ENCODE measurements around the gene RAB11FIP4.

RAB11FIP4 gene

DNA sequence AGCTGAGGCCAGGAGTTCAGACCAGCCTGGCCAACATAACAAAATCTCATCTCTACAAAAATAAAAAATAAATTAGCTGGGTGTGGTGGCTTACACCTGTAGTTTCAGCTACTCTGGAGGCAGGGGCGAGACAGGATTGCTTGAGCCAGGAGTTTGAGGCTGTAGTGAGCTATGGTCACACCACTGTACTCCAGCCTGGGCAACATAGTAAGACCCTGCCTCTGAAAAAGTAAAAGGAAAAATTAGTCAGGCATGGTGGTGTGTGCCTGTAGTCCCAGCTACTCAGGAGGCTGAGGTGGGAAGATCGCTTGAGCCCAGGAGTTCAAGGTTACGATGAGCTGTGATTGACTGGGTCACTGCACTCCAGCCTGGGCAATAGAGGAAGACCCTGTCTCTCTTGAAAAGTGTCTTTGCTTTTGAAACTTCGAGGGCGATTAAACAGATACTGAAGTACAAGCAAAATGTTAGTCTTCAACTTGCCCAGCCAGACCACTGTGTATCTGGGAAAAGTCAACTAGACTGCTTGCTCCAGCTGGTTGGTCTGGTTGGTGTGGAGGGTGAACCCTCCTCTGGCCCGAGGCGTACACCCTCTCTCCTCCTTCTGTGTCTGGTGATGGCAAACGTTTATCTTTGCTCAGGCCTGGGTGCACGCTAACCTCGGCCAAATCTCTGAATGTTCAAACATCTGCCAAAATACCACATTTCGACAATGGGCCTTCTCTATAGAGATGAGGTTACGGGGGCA lies 174.9 kb downstream of the RAB11FIP4 start:
- DNase-seq (ENCODE audit: low read depth in 3 of 3) = no peak

DNA sequence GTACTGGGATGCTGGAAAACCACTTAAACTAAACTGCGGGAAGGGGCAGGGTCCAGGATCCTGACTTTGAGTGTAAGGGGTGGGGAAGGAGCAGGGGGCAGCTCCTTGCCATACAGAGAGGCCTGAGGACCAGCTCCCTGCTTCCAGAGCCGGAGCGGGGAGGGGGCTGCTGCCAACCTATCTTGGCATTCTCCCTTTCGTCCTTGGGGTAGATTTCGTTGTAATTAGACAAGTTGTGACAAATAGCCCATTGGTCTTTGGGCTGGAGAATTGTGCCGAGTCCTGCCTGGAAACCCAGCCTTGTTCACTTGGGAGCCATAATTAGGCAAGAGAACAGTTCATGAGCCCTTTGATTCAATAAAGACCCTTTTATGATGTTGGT lies 175.5 kb downstream of the RAB11FIP4 start:
- DNase-seq (ENCODE audit: low read depth in 3 of 3) = no peak

DNA sequence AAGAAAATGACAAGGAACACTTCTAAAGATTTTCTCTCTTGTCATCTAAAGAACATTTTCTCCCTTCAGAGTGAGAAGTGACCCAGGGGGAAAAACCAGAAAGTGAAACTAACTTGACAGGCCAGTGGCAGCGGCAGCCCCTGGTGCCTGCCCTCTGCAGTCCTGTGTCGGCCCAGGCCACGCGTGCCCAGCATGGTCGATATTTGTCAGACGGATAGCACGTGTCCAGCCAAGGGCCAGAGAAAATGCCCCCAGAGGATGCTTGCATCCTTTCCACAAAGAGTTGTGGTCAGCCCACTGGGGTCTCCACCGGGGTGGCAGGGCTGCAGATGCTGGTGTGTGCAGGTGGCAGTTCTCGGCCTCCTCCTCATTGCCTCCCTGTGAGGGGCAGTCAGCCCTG lies 176.6 kb downstream of the RAB11FIP4 start:
- DNase-seq (ENCODE audit: low read depth in 3 of 3) = no peak

DNA sequence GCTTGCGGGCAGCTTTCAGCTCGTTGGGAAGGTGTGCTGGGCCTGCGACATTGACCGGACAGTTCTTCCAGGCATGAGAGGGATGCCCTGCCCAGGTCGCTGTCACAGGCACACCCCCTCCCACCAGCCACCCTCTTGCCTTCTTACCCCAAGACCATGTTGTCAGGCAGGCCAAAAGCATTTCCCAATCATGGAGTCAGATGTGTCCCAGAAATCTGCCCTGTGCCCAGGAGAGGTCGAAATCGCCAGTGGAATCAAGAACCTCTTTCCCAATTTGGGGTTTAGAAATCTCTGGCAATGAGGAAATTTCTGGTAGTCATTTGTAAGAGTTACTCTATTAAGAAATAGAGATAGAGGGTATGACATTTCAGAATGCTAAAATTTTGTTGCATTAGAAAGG lies 177.1 kb downstream of the RAB11FIP4 start:
- DNase-seq (ENCODE audit: low read depth in 3 of 3) = no peak

DNA sequence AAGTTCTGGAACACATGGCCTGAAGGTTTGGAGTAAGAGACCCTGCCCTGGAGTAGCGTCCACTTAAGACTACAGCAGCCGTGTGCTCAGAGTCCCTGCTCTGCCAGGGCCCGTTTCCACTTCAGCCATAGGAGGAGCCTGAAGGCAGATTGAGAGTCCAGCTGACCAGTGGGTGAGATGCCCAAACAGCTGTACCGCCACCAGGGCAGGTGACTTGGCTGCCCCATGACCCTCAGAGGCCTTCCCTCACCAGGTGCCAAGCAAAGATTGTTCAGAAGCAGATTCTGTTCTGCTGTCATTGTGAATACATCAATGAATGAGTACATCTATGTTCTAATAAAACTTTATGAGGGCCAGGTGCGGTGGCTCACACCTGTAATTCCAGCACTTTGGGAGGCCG lies 178.8 kb downstream of the RAB11FIP4 start:
- DNase-seq (ENCODE audit: low read depth in 3 of 3) = no peak

DNA sequence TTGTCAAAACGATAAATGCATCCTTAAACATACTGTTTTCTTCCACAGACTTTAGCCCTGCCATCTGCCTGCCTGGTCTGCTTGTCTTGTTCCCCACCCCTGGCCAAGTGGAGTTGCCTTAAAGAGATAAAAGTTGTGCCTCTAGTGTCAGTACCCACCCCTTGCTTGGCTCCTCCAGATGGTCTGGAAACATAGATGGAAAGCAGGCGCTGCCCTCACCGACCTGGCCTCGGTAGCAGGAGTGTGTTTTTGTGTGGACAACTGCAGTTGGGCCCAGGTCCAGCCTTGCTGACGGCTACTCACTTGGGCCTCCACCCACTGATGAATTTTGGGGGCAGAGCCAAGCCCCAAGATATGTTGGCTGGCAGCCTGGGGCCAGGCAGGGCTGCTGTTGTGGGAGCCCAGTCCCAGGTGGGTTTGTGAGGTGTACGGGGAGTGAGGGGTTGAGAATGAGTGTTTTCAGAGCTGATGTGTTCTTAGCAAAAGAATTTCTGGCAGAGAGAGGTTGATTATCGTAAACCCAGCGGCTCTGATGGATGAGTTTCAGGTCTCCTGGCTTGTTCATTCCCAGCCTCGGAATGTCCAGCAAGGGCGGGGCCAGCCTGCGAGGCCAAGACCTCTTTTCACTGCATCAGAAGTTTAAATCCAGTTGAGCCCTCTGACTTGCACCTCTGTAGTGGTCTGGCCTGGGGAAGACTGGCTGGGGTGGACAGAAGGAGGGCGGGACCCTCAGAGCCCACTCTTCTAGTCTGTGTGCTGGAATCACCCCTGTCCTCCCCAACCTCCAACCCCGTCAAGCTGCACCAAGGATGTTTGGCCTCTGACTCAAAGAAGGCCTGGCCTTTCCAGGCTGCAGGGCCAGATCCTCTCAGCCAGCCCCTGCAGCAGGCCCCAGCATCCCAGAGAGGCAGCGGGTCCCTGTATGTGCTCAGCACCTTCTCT lies 179.7 kb downstream of the RAB11FIP4 start:
- DNase-seq (ENCODE audit: low read depth in 3 of 3) = no peak

DNA sequence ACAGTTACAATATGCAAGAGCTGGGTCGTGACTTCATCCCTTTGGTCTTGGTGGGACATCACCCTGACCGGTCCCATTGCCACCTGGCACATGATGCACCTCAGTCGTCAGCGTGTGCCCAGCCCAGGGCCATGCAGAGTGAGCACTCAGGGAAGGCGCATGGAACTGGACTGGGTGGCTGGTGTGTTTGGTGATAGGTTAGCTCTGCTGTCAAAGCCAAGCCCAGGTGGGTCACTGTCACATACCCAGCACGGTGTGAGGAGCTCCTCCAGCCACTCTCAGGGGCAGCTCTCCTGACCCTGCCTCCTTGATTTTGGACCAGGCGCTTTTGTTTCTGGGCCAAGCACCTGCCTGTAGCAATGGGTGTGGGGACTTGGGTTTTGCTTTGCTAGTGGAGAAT lies 180.9 kb downstream of the RAB11FIP4 start:
- DNase-seq (ENCODE audit: low read depth in 3 of 3) = no peak

DNA sequence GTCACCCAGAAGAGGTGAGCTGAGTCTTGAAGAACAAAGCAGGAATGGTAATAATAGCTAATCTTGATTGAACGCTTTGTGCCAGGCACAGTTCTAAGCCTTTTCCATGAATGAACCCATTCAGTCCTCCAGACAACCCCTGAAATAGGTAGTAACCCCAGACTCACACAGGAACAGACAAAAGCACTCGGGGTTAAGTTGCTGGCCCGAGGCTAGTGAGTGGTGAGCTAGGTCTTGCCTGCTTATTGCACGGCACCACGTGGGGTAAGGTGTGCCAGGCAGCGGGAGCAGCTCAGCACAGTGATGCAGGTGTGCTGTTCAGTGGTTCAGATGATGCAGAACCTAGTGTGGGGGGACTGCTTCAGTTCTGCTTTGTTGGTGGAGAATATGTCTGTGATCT lies 181.6 kb downstream of the RAB11FIP4 start:
- no peak for DNase-seq (ENCODE audit: low read depth in 3 of 3)

DNA sequence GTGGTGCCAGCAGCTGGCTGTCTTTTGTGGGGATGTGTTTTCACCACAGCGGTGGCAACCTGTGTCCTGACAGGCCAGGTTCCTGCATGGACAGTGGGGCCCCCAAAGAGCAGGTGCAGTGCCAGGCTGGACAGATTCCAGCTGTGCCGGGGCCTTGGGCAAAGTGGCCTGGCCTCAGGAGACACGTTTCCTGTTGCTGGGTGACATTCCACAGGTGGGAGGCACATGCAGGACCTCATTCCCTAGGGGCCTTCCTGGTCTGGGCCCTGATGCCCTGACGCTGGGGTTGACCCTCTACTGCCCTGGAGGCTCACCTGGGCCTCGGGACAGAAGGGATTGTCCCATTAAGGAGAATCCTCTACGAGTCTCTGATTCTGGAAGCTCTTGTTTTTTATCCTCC lies 182.4 kb downstream of the RAB11FIP4 start:
- no peak for DNase-seq (ENCODE audit: low read depth in 3 of 3)

DNA sequence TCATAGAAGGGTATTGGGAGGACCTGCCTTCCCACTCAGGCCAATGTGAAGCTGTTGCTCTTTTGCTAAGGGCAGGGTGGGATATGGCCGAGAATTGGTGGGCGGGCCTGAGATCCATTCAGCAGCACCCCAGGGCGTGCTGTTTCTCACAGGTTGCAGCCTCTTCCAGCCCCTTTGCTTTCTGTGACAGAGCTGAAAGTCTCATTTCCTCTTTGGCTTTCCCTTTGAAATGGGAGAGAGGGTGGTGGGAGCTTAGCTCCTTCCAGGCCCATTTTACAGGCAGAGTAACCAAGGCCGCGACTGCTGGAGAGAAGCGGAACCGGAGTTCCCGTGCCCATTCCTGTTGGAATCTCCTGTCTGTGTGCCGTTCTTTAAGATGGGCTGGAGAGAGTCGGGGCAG lies 183.0 kb downstream of the RAB11FIP4 start:
- DNase-seq (ENCODE audit: low read depth in 3 of 3) = no peak

DNA sequence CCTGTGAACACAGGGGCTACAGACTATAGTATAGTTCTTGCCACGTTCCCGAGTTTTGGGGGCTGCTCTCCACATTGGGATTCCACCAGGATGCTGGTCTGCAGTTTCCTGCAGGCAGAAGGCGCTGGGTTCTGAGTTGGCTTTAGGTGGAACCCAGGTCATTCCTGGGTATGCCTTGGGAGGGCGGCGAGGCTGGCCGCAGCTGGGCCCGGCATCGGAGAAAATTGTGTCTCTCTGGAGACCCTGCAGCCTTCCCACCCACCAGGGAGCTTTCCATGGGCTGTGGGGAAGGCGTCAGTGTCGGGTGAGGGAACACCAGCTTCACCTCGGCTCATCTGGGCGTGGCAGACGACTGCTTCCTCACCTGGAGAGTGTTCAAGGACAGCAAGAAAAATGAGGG lies 183.6 kb downstream of the RAB11FIP4 start:
- no peak for DNase-seq (ENCODE audit: low read depth in 3 of 3)

DNA sequence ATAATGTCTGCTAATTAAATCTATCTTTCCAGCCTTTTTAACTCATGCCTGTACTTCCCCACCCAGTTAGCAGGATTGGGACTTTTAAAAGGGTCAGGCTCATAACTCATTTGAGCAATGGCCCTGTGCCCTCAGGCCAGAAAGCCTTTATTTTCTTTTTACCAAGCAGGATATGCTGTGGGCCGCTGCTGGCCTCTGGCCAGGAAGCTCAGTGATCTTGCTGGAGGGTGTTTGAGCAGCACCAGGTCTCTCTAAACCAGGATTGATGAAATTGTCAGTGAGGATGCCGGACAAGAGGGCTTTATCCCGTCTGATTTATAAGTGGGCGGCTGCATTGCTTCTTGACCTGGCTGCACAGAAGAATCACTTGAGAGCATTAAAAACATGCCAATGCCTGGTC lies 187.8 kb downstream of the RAB11FIP4 start:
- DNase-seq (ENCODE audit: low read depth in 3 of 3) = no peak

DNA sequence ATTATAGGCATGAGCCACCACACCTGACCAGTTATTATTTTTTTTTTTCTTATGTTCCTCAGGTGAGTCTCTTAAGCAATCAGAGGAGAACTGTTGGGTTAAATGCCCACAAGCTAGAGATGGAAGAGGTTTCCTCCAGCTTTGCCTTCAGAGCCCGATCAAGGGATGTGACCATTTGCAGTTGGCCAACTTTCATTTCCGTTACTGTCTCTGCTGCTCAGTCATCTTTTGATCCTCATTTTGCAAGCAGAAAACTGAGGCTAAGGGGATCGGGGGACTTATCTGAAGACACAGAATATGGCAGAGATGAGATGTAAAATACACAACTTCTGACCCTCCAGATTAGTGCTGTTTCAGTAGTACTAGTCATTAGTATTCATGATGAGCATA lies 188.8 kb downstream of the RAB11FIP4 start:
- no peak for DNase-seq (ENCODE audit: low read depth in 3 of 3)

DNA sequence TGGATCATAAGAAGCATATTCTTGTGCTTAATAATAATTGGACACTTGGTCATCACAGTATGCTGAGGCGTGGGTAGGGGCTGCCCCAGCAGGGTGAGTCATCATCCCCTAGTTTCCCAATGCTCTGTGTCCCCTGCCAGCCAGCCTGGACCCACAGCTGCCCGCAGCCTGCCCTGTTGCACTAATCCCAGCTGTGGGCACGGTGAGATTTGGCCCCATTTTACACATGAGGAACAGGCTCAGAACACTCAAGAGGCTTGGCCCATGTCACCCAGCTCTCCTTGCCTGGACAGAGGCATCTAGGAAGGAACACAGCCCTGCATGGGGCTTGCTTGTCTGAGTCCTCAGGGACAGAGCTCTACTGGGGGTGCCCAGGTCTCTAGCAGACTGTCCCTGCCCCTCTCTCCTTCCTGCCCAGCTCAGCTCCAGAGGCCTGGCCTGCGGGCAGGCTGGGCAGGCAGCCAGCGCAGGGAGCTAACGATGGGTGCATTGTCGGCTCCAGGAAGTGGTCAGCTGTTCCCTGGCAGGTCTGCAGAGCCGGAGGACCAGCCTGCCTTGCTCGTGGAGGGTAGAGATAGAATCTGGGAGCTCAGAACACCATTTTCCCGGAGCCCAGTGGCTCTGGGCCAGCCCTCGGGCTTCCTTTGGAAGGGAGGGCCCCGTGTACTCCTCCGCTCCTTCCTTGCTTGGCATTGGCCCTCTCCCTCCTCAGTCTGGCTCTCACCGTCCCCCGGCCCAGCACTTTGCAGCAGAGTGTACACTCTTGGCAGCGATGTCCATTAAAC lies 189.4 kb downstream of the RAB11FIP4 start:
- DNase-seq (ENCODE audit: low read depth in 3 of 3) = no peak

DNA sequence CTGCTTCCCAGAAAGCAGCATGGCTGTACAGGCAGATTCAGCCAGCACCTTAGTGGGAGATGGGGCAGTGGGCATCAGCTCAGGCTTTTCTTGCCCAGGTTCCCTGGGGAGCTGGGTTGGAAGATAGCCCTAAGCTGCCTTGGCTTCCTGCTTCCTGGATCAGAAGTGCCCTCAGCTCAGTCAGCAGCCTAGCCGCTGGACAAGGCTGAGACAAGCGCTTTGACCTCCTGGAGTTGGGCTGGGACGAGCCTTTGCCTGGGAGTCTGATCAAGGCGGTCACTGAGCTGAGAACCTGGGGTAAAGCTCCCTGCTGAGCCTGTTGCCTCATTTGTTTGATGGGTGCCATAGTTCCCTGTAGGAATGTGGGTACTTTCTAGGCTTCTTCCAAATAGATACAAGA lies 190.0 kb downstream of the RAB11FIP4 start:
- no peak for DNase-seq (ENCODE audit: low read depth in 3 of 3)

DNA sequence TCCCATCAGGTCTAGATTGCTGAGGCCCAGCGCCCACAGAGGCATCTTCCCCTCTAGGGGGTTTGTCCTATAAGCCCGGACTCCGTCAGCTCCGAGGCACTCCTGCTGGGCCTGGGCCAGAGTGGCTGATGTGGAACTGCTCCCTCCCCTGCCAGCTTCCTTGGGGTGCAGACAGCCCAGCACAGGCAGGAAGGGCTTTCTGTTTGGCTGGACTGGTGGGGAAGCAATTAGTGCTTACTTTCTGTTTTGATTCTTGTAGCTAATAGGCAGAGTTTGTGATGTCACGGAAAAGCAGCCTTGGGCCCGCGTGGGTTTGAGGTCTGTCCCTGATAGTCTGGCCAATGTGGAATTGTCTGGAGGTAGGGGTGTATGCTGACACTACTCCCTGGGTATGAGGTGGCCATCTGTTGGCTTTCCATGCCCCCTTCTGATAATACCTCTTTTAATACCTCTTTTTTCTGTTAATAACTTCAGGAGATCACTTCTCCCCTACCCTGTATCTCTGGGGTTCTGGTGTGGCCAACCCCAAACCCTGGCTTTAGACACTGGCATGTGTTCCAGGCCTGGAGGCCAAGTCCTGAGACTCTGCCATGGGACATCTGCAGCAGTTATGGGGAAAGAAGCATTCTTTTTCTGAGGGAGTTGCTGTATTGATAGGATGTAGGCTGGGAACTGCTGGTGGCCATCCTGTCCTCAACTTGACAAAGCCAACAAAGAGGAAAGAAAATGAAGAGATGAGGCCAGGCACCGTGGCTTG lies 190.9 kb downstream of the RAB11FIP4 start:
- no peak for DNase-seq (ENCODE audit: low read depth in 3 of 3)

DNA sequence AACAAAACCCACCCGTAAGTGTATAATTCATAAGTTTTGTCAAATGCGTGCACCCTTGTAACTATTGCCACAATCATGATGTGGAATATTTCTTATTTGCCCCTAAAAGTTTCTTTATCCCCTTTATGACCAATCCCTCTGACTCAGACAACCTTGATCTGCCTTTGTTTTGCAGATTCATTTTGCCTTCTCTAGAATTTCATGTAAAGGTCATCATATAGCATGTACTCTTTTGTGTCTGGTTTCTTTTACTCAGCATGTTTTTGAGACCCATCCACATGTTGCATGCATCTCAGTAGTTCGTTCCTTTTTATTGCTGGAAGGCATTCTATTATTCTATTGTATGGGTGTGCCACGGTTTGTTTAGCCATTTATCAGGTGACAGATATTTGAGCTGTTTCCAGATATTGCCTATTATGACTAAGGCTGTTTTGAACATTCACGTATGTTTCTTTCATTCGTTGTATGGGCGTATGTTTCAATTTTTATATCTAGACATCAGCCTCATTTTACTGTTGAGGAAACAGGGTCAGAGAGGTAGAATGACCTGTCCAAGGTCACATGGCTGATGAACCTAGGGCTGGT lies 192.4 kb downstream of the RAB11FIP4 start:
- DNase-seq (ENCODE audit: low read depth in 3 of 3) = no peak

DNA sequence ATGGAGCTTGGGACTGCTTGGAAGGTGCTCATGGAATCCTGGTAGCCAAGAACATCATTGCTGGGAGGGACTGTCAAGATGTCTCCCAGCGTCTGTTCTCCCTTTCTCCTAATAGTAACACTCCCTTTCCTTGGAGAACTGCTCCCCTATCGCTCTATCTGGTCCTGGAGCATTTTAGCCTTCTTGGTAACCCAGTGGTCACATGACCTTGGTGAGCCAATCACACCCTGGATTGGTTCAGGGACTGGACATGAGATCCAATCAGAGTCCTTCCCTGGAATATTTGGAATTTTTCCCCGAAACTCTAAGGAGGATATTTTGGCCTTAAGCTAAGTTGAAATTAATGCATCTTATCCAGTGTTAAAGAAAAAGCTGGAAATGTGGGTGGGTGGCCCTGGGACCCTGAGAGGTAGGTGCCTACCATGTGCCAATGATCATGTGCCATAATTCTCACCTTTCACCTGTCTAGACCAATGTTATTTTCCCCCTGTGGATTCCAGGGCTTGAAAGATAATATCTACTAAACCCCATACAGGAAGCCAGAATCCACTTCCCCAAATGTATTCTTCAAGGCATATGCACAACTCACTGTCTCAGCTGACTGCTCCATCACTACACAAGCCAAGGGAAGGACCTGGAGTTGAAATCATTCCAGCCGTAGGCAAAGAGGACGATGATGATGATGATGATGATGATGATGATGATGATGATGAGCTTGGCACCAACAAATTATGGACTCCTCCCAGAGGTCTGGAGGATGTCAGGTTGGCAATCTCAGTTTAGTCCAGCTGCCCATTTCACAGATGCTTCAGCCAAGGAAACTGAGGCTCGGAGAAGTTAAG lies 193.2 kb downstream of the RAB11FIP4 start:
- no peak for DNase-seq (ENCODE audit: low read depth in 3 of 3)

DNA sequence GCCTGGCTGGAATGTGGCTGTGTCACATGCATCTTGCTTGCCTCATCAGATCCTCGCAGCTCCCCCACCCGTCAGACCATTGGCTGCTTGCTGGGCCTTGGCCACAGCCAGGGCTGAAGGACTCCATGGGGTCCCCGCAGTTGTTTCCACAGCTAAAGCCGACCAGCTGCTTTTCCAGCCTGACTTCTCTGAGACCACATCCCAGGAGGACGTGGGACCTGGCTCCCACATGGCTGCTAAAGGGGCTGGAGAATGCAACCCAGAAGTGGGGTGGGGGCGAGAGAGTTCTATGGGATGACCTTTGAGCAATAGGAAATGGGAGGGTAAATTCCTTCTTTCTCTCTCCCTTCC lies 193.8 kb downstream of the RAB11FIP4 start:
- no peak for DNase-seq (ENCODE audit: low read depth in 3 of 3)

DNA sequence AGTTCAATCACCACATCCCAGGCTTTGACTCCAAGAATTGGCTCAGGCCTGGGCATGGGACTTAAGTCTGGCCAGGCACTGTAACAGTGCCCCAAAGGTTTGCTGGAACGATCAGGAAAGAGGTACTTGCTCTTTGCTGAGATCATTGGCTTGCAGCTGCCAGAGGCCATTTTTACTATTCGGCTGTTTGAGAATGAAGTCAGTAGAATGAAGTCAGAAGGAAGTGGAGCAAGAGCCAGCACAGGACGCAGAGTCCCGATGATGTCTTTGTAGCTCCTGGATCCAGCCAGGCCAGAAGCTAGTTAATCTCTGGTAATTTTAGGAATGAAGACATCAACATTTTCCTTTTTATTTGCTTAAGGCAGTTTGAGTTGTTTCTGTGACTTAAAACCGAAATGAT lies 195.5 kb downstream of the RAB11FIP4 start:
- DNase-seq (ENCODE audit: low read depth in 3 of 3) = no peak

Measured in stimulated activated CD4-positive, alpha-beta T cell treated with anti-CD3 and anti-CD28 coated beads, TNF-alpha, amount 100 ng/mL, for 48 hours (primary cell).